Measurements from ENCODE around the gene TBC1D2B. TPM values are rescaled to one million over a fixed set of nuclear protein-coding genes. Genes with fewer than 3 reads are reported as not detected.

The TBC1D2B gene
- polyA plus RNA-seq, 1 donor (not counting 4 experiments of a cell fraction or from before 2014, with no cell fraction given): 27.0 TPM

DNA sequence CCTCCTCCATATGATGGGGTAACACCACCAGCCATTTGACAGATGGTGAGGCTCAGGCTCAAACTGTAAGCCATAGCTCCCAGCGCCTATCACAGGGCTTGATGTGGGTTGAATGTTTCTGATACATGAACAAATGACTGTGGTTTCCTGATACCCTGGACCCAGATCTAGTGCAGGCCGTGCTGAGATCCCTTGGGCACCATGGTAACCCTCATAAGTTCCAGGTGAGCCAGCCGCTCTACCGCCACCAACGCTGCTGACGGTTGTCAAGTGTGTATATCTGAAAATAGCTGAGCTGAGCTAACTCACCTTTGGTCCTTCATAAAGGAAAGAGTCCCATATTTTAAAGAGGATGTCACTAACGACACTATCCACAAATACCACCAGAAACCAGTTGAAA is 74.5 kb downstream of the TBC1D2B start:
- no peaks in the 10 kb centered on the region for H3K79me2 ChIP-seq (ENCODE audit: control insufficient read depth, insufficient read depth, low read length)
- no peak overlapping the region for H3K9ac ChIP-seq (ENCODE audit: control insufficient read depth, extremely low read depth, insufficient read depth, low read length)
- H3K27me3 ChIP-seq (ENCODE audit: control insufficient read depth, extremely low read depth, insufficient read depth, low read length): no peaks in the 10 kb centered on the region
- H4K20me1 ChIP-seq (ENCODE audit: control insufficient read depth, extremely low read depth, insufficient read depth, low read length): no peaks in the 10 kb centered on the region
- TF ChIP-seq, protein P1, sequence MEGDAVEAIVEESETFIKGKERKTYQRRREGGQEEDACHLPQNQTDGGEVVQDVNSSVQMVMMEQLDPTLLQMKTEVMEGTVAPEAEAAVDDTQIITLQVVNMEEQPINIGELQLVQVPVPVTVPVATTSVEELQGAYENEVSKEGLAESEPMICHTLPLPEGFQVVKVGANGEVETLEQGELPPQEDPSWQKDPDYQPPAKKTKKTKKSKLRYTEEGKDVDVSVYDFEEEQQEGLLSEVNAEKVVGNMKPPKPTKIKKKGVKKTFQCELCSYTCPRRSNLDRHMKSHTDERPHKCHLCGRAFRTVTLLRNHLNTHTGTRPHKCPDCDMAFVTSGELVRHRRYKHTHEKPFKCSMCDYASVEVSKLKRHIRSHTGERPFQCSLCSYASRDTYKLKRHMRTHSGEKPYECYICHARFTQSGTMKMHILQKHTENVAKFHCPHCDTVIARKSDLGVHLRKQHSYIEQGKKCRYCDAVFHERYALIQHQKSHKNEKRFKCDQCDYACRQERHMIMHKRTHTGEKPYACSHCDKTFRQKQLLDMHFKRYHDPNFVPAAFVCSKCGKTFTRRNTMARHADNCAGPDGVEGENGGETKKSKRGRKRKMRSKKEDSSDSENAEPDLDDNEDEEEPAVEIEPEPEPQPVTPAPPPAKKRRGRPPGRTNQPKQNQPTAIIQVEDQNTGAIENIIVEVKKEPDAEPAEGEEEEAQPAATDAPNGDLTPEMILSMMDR (optimal IDR thresholded peaks at IDR 0.05 in 1 of 3, IDR thresholded peaks at IDR 0.05 in 1 of 3, conservative IDR thresholded peaks at IDR 0.05 in 1 of 3; ENCODE audit: extremely low read depth in 1 of 3, insufficient read depth in 2 of 3, low read length in 3 of 3): no peak
- no peak for TF ChIP-seq EZH2 (IDR thresholded peaks at IDR 0.05; ENCODE audit: low read length)
- no peak overlapping the region for H2AFZ ChIP-seq (ENCODE audit: control insufficient read depth, low read length)
- DNase-seq (ENCODE audit: low read depth, low spot score) (no peak), FAIRE-seq (no peak)
- H3K4me3 ChIP-seq (ENCODE audit: control insufficient read depth in 2 of 3, extremely low read depth in 1 of 3, insufficient read depth in 2 of 3, low read depth in 1 of 3, low read length in 3 of 3): no peak overlapping the region
- H3K36me3 ChIP-seq (ENCODE audit: control insufficient read depth in 2 of 2, extremely low read depth in 1 of 2, insufficient read depth in 2 of 2, low read length in 2 of 2): peaks cover 20 to 23% of the 10 kb centered on the region in 2 experiments
- H3K4me2 ChIP-seq (ENCODE audit: control insufficient read depth, extremely low read depth, insufficient read depth, low read depth, low read length): no peak overlapping the region
- no peaks in the 10 kb centered on the region for H3K9me3 ChIP-seq (ENCODE audit: control insufficient read depth, low read depth, low read length)
- H3K9me1 ChIP-seq (ENCODE audit: control insufficient read depth, extremely low read depth, insufficient read depth, low read length): no peaks in the 10 kb centered on the region
- dilution Hi-C loops (cut with MboI; ENCODE audit: extremely low pct_ligation_motif_present, low sequenced_read_pairs): no loop called here
- peaks cover 2% of the 10 kb centered on the region for H3K4me1 ChIP-seq (ENCODE audit: control insufficient read depth, extremely low read depth, insufficient read depth, low read length)
- no peak overlapping the region for H3K27ac ChIP-seq (ENCODE audit: control insufficient read depth, insufficient read depth, low read length)

DNA sequence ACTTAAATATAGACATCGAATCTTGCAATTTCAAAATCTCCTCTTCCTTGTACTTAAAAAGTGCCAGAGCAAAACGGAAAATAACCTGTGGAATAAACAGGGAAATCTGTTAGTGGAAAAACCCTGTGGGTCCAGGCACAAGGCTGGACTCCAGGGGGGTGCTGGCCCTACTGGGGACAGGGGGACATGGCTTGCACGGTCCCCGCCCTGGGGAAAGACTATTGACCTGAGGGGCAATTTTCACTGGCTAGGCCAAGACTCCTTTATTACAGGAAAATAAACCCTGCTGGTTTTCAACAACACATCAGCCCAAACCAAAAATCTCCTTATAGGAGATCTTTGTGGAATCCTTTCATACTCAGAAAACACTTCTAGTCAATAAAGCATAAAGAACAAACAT is 75.9 kb downstream of the TBC1D2B start:
- H3K27ac ChIP-seq (ENCODE audit: control insufficient read depth, insufficient read depth, low read length): no peak overlapping the region
- H3K4me3 ChIP-seq (ENCODE audit: control insufficient read depth in 2 of 3, extremely low read depth in 1 of 3, insufficient read depth in 2 of 3, low read depth in 1 of 3, low read length in 3 of 3): no peak overlapping the region
- H3K4me2 ChIP-seq (ENCODE audit: control insufficient read depth, extremely low read depth, insufficient read depth, low read depth, low read length): no peak overlapping the region
- no peak overlapping the region for H3K9ac ChIP-seq (ENCODE audit: control insufficient read depth, extremely low read depth, insufficient read depth, low read length)
- no peaks in the 10 kb centered on the region for H3K4me1 ChIP-seq (ENCODE audit: control insufficient read depth, extremely low read depth, insufficient read depth, low read length)
- H3K9me1 ChIP-seq (ENCODE audit: control insufficient read depth, extremely low read depth, insufficient read depth, low read length): no peaks in the 10 kb centered on the region
- no peaks in the 10 kb centered on the region for H4K20me1 ChIP-seq (ENCODE audit: control insufficient read depth, extremely low read depth, insufficient read depth, low read length)
- no peaks in the 10 kb centered on the region for H3K27me3 ChIP-seq (ENCODE audit: control insufficient read depth, extremely low read depth, insufficient read depth, low read length)
- TF ChIP-seq, protein P1 (optimal IDR thresholded peaks at IDR 0.05 in 1 of 3, IDR thresholded peaks at IDR 0.05 in 1 of 3, conservative IDR thresholded peaks at IDR 0.05 in 1 of 3; ENCODE audit: extremely low read depth in 1 of 3, insufficient read depth in 2 of 3, low read length in 3 of 3): no peak
- TF ChIP-seq EZH2 (IDR thresholded peaks at IDR 0.05; ENCODE audit: low read length): no peak
- no peaks in the 10 kb centered on the region for H3K9me3 ChIP-seq (ENCODE audit: control insufficient read depth, low read depth, low read length)
- DNase-seq (ENCODE audit: low read depth, low spot score) (no peak), FAIRE-seq (no peak)
- no peak overlapping the region for H2AFZ ChIP-seq (ENCODE audit: control insufficient read depth, low read length)
- dilution Hi-C loops (cut with MboI; ENCODE audit: extremely low pct_ligation_motif_present, low sequenced_read_pairs): no loop called here
- H3K79me2 ChIP-seq (ENCODE audit: control insufficient read depth, insufficient read depth, low read length): no peaks in the 10 kb centered on the region
- peaks cover 17 to 25% of the 10 kb centered on the region in 2 experiments for H3K36me3 ChIP-seq (ENCODE audit: control insufficient read depth in 2 of 2, extremely low read depth in 1 of 2, insufficient read depth in 2 of 2, low read length in 2 of 2)

All from keratinocyte (primary cell).